Measurements from ENCODE around the gene FETUB. TPM values are rescaled to one million over a fixed set of nuclear protein-coding genes. Genes with fewer than 3 reads are reported as not detected.
"Not testable (repeated sequence)": the region's sequence is repeated elsewhere in the genome, so short reads cannot be mapped to it uniquely, and the experiment has no call there.

FETUB gene
- total RNA-seq, 1 donor from 2014 or later: not detected

DNA sequence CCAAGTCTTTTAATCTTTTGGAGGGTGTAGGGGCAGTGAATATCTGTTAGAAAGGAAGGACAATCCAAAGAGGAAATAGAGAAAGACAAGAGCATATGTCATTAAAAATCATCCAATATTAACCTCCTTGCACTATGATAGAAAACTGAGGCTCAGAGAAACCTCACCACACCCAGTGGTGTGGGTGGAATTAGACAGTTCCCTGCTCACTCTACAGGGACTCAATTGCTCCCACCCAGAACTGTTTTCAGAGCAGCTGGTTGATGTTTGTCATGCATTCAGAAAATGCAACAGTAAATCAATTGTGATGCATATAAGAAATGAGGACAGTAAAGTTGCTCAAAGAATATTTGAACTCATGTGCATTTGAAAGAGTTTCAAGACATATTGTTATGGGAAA lies 62.3 kb downstream of the FETUB start:
- intact Hi-C loops (cut with DNase I); DNase-seq (ENCODE audit: low spot score): not testable (repeated sequence)

Other genes starting within 250 kb of the FETUB start
- gene CRYGS, start 96.0 kb upstream of the FETUB start, total RNA-seq: 1.8 TPM
- gene TBCCD1, start 73.1 kb upstream of the FETUB start, total RNA-seq: 7.8 TPM
- 34.3 TPM for gene DNAJB11, start 69.7 kb upstream of the FETUB start, total RNA-seq
- gene AHSG, start 27.3 kb upstream of the FETUB start, total RNA-seq: not detected
- not detected for gene HRG, start 25.6 kb downstream of the FETUB start, total RNA-seq
- not detected for gene KNG1, start 77.0 kb downstream of the FETUB start, total RNA-seq
- gene EIF4A2, start 143.2 kb downstream of the FETUB start, total RNA-seq: 361 TPM
- 6.4 TPM for gene RFC4, start 166.1 kb downstream of the FETUB start, total RNA-seq
- gene ADIPOQ, start 202.3 kb downstream of the FETUB start, total RNA-seq: 1.5 TPM